Measurements from ENCODE around the gene PALD1.

DNA sequence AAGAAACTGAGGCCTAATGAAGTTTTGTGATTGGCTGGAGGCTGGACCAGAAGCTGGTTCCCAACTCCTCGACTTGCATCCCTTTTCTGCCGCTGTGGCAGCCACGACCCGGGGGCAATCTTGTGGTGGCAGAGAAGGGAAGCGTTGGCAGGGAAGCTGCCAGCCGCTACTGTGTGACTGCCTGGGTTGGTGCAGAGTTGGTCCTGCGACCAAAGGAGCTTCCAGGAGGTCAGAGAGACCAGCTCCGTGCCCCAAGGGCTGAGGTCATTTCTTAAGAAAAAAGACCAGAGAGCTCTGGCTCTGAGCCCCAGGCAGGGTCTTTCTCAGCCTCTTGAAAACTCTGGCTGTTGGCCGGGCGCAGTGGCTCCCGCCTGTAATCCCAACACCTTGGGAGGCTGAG is 76.8 kb downstream of the PALD1 start:
- TF ChIP-seq, protein P1, sequence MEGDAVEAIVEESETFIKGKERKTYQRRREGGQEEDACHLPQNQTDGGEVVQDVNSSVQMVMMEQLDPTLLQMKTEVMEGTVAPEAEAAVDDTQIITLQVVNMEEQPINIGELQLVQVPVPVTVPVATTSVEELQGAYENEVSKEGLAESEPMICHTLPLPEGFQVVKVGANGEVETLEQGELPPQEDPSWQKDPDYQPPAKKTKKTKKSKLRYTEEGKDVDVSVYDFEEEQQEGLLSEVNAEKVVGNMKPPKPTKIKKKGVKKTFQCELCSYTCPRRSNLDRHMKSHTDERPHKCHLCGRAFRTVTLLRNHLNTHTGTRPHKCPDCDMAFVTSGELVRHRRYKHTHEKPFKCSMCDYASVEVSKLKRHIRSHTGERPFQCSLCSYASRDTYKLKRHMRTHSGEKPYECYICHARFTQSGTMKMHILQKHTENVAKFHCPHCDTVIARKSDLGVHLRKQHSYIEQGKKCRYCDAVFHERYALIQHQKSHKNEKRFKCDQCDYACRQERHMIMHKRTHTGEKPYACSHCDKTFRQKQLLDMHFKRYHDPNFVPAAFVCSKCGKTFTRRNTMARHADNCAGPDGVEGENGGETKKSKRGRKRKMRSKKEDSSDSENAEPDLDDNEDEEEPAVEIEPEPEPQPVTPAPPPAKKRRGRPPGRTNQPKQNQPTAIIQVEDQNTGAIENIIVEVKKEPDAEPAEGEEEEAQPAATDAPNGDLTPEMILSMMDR (IDR thresholded peaks at IDR 0.05): no peak
- no peak for TF ChIP-seq POLR2AphosphoS5 (IDR thresholded peaks at IDR 0.05)
- TF ChIP-seq POLR2A (IDR thresholded peaks at IDR 0.05): no peak

All from breast epithelium (tissue), 3 donors.